Kidney (tissue), 19 donors: Measurements from ENCODE around the gene ANXA8. TPM values are rescaled to one million over a fixed set of nuclear protein-coding genes. Genes with fewer than 3 reads are reported as not detected.
"Not testable (repeated sequence)": the region's sequence is repeated elsewhere in the genome, so short reads cannot be mapped to it uniquely, and the experiment has no call there.

Experiments
- DNase-seq, 5 donors: peaks; one replicate each; pipeline ENCODE4 v3.0.0-alpha.2; 2013 to 2020
- FAIRE-seq: peaks from 2 replicates; lab custom pipeline; 2012; peaks lifted over from hg19 to GRCh38; lab: Jason Lieb, UNC
- H3K27ac ChIP-seq, 2 donors: one replicate each; pipeline ENCODE4 v1.7.0; 2013; ENCODE audit warnings: low read depth in 2 of 2, low read length in 2 of 2, inconsistent platforms in 1 of 2
- H3K27me3 ChIP-seq: one replicate; pipeline ENCODE4 v1.7.1; 2013; ENCODE audit warnings: low read length, inconsistent platforms; ENCODE audit not compliant: control insufficient read depth, insufficient read depth
- H3K36me3 ChIP-seq, 3 donors: one replicate each; pipeline versions ENCODE4 v1.7.0 to v1.7.1; 2013; ENCODE audit warnings: low read length in 3 of 3, control low read depth in 1 of 3, inconsistent platforms in 1 of 3; ENCODE audit not compliant: insufficient read depth in 3 of 3, control insufficient read depth in 2 of 3
- H3K4me1 ChIP-seq, 3 donors: one replicate each; pipeline versions ENCODE4 v1.7.0 to v1.7.1; 2013; ENCODE audit warnings: low read length in 3 of 3, inconsistent platforms in 1 of 3, low read depth in 1 of 3; ENCODE audit not compliant: control insufficient read depth in 2 of 3, insufficient read depth in 2 of 3
- H3K4me3 ChIP-seq, 3 donors: one replicate each; pipeline versions ENCODE4 v1.7.0 to v1.8.1; 2013; ENCODE audit warnings: low read length in 3 of 3, control low read depth in 1 of 3, inconsistent platforms in 1 of 3
- H3K9ac ChIP-seq, 3 donors: one replicate each; pipeline versions ENCODE4 v1.7.0 to v1.7.1; 2013; ENCODE audit warnings: low read length in 3 of 3, control low read depth in 1 of 3, inconsistent platforms in 1 of 3
- H3K9me3 ChIP-seq, 3 donors: one replicate each; pipeline versions ENCODE4 v1.7.0 to v1.7.1; 2013; ENCODE audit warnings: low read length in 3 of 3, control low read depth in 1 of 3, inconsistent platforms in 1 of 3; ENCODE audit not compliant: control insufficient read depth in 2 of 3, insufficient read depth in 1 of 3
- intact Hi-C: fragments of 100-400 bp; cut with DNase I; formaldehyde crosslinking; loops from one replicate; pipeline ENCODE4 v1.11.1; 2022
- long read RNA-seq, 10 donors: library from polyadenylated mRNA in 1 of 10; unstranded in 1 of 10; transcript quantifications; one replicate each; pipeline ENCODE4 v2.0.0 and lab custom pipeline, GENCODE V29; 2021 to 2026
- polyA plus RNA-seq: library from polyadenylated mRNA; stranded (reverse); fragments of 350-450 nt; fragmentation: Illumina TruSeq; extraction: RNeasy Lipid Tissue Mini Kit (QIAGEN cat#74804); gene quantifications from one replicate; pipeline ENCODE4 v1.2.3, GENCODE V29; 2014; ENCODE audit warnings: low read depth, low replicate concordance; ENCODE audit not compliant: insufficient read depth
- total RNA-seq: library from RNA; stranded (reverse); fragmentation: NEBNext Ultra II Directional; extraction: Animal tissue kit (Norgen Biotek cat#: 25700); gene quantifications from one replicate; pipeline ENCODE4 v1.2.1, GENCODE V29; 2021
- donor health status: control.
- donor health status: control.
- donor health status: DM: yes; HTN: yes; CAD: no.
- donor health status: Normal renal cell carcinoma (clear cell type).

The ANXA8 gene, protein sequence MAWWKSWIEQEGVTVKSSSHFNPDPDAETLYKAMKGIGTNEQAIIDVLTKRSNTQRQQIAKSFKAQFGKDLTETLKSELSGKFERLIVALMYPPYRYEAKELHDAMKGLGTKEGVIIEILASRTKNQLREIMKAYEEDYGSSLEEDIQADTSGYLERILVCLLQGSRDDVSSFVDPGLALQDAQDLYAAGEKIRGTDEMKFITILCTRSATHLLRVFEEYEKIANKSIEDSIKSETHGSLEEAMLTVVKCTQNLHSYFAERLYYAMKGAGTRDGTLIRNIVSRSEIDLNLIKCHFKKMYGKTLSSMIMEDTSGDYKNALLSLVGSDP
- total RNA-seq (0.16 TPM), polyA plus RNA-seq (not detected)
- long read RNA-seq, donor 1: 0 reads
- long read RNA-seq, donor 2, partial matches to known transcripts: 0 of 1 reads
- long read RNA-seq, donor 2, other reads (novel, unspliced or antisense): 0 of 1 reads
- long read RNA-seq, donor 3: 0 reads
- long read RNA-seq, donor 4: 0 reads
- long read RNA-seq, donor 5: 0 reads
- long read RNA-seq, donor 6: 0 reads
- long read RNA-seq, donor 7: 0 reads
- long read RNA-seq, donor 8: 0 reads
- long read RNA-seq, donor 9: 0 reads
- long read RNA-seq, donor 10: 0 reads

GRCh38 chr10:47483923-47484322, at the start of gene ANXA8:
TSS of gene ANXA8 (minus strand) at chr10:47484115. CDS start at chr10:47483933, 182 bp downstream.
- H3K27me3 ChIP-seq, intact Hi-C loops, H3K4me1 ChIP-seq, H3K4me3 ChIP-seq, H3K9ac ChIP-seq, FAIRE-seq, H3K36me3 ChIP-seq, DNase-seq, H3K27ac ChIP-seq, H3K9me3 ChIP-seq: not testable (repeated sequence)

DNA sequence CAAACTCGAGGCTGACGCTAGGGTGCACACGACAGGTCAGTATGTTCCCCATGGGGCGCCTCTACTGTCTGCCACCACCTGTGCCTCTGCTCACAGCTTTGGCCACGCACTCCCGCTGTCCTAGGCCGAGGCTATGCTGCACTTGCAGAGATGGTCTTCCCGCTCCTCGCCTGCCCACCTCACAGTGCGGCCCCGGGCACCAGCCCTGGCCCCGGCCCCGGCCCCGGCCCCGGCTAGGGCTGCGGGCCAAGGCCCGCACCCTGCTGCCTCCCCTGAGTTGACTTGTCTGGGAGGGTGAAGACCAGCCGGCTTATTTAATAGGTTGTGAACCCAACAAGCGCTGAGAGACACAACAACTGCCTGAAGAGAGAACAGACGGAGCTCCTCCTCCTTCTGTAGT, 39.6 kb upstream of the ANXA8 start, which contains the start of gene AGAP9:
TSS of gene AGAP9 (minus strand) at position 164 of the 400 bp plus-strand sequence. CDS start at position 52, 112 bp downstream.
- intact Hi-C loops: not testable (repeated sequence)

GRCh38 chr10:47502313-47502712, 18.4 kb upstream of the ANXA8 start:
- H3K4me1 ChIP-seq, H3K36me3 ChIP-seq, H3K9ac ChIP-seq, FAIRE-seq, H3K4me3 ChIP-seq, DNase-seq, intact Hi-C loops, H3K9me3 ChIP-seq, H3K27ac ChIP-seq, H3K27me3 ChIP-seq: not testable (repeated sequence)

More for the DNA sequence above, 39.6 kb upstream of the ANXA8 start, which contains the start of gene AGAP9:
- H3K9me3 ChIP-seq, H3K27me3 ChIP-seq, H3K9ac ChIP-seq, FAIRE-seq, DNase-seq, H3K4me3 ChIP-seq, H3K36me3 ChIP-seq, H3K4me1 ChIP-seq, H3K27ac ChIP-seq: not testable (repeated sequence)

DNA sequence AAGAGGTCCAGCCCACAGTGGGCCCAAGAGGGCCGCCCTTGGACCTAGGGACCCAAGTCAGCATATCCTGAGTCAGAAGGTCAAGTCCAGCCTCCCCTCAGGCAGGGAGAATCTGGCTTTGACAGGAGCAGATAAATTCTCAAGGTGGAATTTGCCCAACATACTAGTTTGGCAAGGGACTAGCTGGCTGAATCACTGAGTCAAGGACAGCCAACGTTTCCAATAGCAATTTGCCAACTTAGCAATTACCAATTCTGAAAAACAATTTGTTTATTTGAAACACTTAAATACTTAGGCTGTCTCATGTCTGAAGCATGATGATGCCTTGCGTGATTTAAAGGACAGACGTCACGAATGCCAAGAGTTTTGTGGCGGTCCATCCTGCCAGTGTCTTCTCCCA, 10.3 kb upstream of the ANXA8 start:
- DNase-seq, intact Hi-C loops, FAIRE-seq, H3K27ac ChIP-seq, H3K9me3 ChIP-seq, H3K4me3 ChIP-seq, H3K27me3 ChIP-seq, H3K4me1 ChIP-seq, H3K9ac ChIP-seq, H3K36me3 ChIP-seq: not testable (repeated sequence)

- H3K4me1 ChIP-seq, FAIRE-seq, DNase-seq, H3K36me3 ChIP-seq, intact Hi-C loops, H3K9me3 ChIP-seq, H3K4me3 ChIP-seq, H3K27ac ChIP-seq, H3K27me3 ChIP-seq, H3K9ac ChIP-seq: not testable (repeated sequence)
Observed at GRCh38 chr10:47491600-47491999, 7.7 kb upstream of the ANXA8 start, which contains the start of gene FAM25G. TSS of gene FAM25G (minus strand) at chr10:47491700. CDS start at chr10:47491674, 26 bp downstream.

- intact Hi-C loops, FAIRE-seq: not testable (repeated sequence)
- DNase-seq: peak in 1 of 5 donors; percentile 29
Observed at GRCh38 chr10:47489630-47490029, 5.7 kb upstream of the ANXA8 start.

GRCh38 chr10:47485943-47486342, 2.0 kb upstream of the ANXA8 start:
- H3K27ac ChIP-seq, H3K36me3 ChIP-seq, intact Hi-C loops, H3K9me3 ChIP-seq, H3K27me3 ChIP-seq, H3K4me3 ChIP-seq, FAIRE-seq, H3K4me1 ChIP-seq, H3K9ac ChIP-seq, DNase-seq: not testable (repeated sequence)

More at GRCh38 chr10:47489630-47490029, 5.7 kb upstream of the ANXA8 start:
- not testable (repeated sequence) for H3K27ac ChIP-seq, H3K9ac ChIP-seq, H3K36me3 ChIP-seq, H3K4me1 ChIP-seq, H3K9me3 ChIP-seq, H3K4me3 ChIP-seq, H3K27me3 ChIP-seq

DNA sequence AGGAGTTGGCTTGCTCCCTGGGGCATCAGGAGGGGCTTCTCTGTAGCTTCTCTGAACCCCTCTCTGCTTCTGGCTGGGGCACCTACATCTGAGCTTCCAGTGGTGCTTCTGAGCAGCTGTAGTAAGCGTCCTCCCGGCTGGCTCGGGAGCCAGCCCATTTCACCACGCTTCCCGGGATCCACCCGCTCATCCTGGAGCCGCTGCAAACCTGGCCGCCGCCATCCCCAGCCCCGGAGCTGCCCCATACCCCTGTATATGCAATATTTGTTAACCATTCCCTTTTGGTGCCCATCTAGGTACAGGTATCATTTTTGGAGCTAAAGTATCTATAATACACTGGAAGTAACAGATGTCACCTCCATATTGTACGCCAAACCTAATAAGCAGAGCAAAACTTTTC, 871 bp upstream of the ANXA8 start:
- H3K27me3 ChIP-seq, H3K9me3 ChIP-seq, H3K27ac ChIP-seq, FAIRE-seq, H3K4me3 ChIP-seq, H3K9ac ChIP-seq, H3K4me1 ChIP-seq, H3K36me3 ChIP-seq, intact Hi-C loops: not testable (repeated sequence)
- DNase-seq: peak in 1 of 5 donors; percentile 26
